Stimulated activated CD4-positive, alpha-beta T cell treated with anti-CD3 and anti-CD28 coated beads, Interleukin-1b, Interleukin-23, amount 100 ng/mL, for 48 hours (primary cell): ENCODE measurements around the gene PYGB.
"Not testable (repeated sequence)": the region's sequence is repeated elsewhere in the genome, so short reads cannot be mapped to it uniquely, and the experiment has no call there.

ENCODE experiments used
- DNase-seq: peaks from one replicate; pipeline ENCODE4 v3.0.0-alpha.2; 2020

Gene PYGB

GRCh38 chr20:25249198-25249931, 1.5 kb downstream of the PYGB start:
- DNase-seq = no peak

GRCh38 chr20:25250508-25250907, 2.6 kb downstream of the PYGB start:
- DNase-seq = no peak

GRCh38 chr20:25251019-25251418, 3.1 kb downstream of the PYGB start:
- no peak for DNase-seq

GRCh38 chr20:25251558-25251957, 3.7 kb downstream of the PYGB start:
- no peak for DNase-seq

- DNase-seq = no peak
Measured at GRCh38 chr20:25252230-25252651, 4.4 kb downstream of the PYGB start.

GRCh38 chr20:25252686-25253421, 5.0 kb downstream of the PYGB start:
- DNase-seq = no peak

- DNase-seq = no peak
Measured at GRCh38 chr20:25253606-25254275, 5.9 kb downstream of the PYGB start.

- no peak for DNase-seq
Measured at GRCh38 chr20:25254571-25254970, 6.7 kb downstream of the PYGB start.

- DNase-seq = no peak
Measured at GRCh38 chr20:25254986-25255680, 7.2 kb downstream of the PYGB start.

GRCh38 chr20:25256226-25256859, 8.5 kb downstream of the PYGB start:
- DNase-seq = no peak

GRCh38 chr20:25257130-25257529, 9.2 kb downstream of the PYGB start:
- no peak for DNase-seq

GRCh38 chr20:25257756-25258475, 10.0 kb downstream of the PYGB start:
- no peak for DNase-seq

- DNase-seq = no peak
Measured at GRCh38 chr20:25258476-25258805, 10.6 kb downstream of the PYGB start.

- no peak for DNase-seq
Measured at GRCh38 chr20:25258828-25259227, 10.9 kb downstream of the PYGB start.

GRCh38 chr20:25259358-25259757, 11.5 kb downstream of the PYGB start:
- no peak for DNase-seq

GRCh38 chr20:25259788-25260254, 11.9 kb downstream of the PYGB start:
- no peak for DNase-seq

GRCh38 chr20:25260770-25261437, 13.0 kb downstream of the PYGB start:
- DNase-seq = not testable (repeated sequence)

GRCh38 chr20:25269057-25269832, 21.4 kb downstream of the PYGB start:
- no peak for DNase-seq

- no peak for DNase-seq
Measured at GRCh38 chr20:25269833-25270170, 21.9 kb downstream of the PYGB start.

- DNase-seq = no peak
Measured at GRCh38 chr20:25270829-25271251, 23.0 kb downstream of the PYGB start.
